Measurements from ENCODE around the gene NWD2. TPM values are rescaled to one million over a fixed set of nuclear protein-coding genes. Genes with fewer than 3 reads are reported as not detected.
A peak's percentile ranks its signal among the peaks of the same experiment; 100 is the strongest.

Gene NWD2
- total RNA-seq, 1 donor from 2014 or later: not detected

DNA sequence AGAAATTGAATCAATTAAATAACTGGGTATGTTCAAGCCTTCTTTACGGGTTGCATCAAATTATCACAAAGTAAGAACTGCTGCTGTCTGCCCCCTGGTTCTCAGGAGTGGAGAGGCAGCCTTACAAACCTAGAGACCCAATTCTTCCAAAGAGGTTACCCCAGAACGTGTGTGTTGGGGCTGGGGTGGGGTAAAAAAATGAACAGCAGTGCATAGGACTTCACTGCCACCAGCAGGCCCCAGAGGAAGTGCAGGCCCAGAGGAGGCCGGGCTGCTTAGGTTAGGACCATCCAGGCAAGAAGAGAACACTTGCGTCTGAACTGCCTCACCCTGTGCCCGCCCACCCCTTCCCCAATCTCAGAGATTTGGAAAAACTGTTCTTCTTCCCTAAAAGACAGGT is 1.5 kb upstream of the NWD2 start:
- Mint-ChIP-seq H3K27me3 (ENCODE audit: insufficient read depth) (peaks cover 31% of the 10 kb centered on the region), H3K9me3 (no peaks in the 10 kb centered on the region), H3K4me1 (ENCODE audit: low read depth) (no peaks in the 10 kb centered on the region), H3K36me3 (ENCODE audit: low read depth) (no peaks in the 10 kb centered on the region), H3K4me3 (no peak overlapping the region), H3K27ac (no peak overlapping the region)
- DNase-seq (ENCODE audit: low spot score): no peak
- intact Hi-C loops (cut with micrococcal nuclease): loop anchor here (5.0 kb wide), 1 partner anchor 891 kb away; no protein-coding TSS in a partner anchor

DNA sequence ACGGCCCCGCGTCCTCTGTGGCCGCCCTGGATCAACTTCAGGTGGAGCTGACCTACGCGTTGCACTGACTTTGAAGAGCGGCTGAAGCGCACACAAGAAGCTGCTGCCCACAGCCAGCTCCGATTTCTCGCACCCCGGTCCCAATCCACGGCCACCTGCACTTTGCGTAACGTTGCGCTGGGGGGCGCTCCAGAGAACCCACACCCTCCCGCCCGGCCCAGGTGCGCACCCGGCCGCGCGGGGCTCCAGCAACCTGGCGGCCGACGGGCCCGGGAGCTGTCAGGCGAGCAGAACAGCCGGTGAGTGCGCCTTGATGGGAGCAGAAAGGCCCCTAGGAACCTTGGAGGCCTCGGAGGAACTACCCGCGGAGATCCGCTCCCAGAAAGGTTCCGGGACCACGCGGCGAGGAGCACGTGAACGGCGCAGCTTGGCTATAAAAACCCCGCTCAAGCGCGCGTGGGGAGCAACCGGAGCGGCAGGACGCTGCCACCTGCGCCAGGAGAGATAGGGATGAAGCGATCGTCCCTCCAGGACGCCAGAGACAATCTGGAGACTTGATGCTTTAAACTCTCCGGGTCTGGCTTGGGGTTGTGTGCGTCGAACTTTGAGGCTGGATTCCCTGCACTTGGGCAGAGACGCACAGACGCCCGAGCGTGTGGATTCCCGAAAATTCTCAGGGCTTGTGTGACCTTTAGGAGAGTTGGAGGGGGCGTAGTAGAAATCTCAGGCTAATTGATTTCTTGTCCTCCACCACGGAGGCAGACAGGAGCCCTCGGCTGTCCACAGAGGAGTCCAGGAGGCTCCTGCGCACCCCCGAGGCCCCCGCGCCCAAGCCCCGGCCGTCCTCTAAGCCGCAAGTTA is 591 bp upstream of the NWD2 start:
- DNase-seq (ENCODE audit: low spot score): no peak
- Mint-ChIP-seq H3K4me3 (no peak overlapping the region), H3K4me1 (ENCODE audit: low read depth) (no peaks in the 10 kb centered on the region), H3K36me3 (ENCODE audit: low read depth) (no peaks in the 10 kb centered on the region), H3K27ac (no peak overlapping the region), H3K27me3 (ENCODE audit: insufficient read depth) (peaks cover 31% of the 10 kb centered on the region), H3K9me3 (no peaks in the 10 kb centered on the region)
- intact Hi-C loops (cut with micrococcal nuclease): loop anchor here (5.0 kb wide), 1 partner anchor 892 kb away; no protein-coding TSS in a partner anchor

DNA sequence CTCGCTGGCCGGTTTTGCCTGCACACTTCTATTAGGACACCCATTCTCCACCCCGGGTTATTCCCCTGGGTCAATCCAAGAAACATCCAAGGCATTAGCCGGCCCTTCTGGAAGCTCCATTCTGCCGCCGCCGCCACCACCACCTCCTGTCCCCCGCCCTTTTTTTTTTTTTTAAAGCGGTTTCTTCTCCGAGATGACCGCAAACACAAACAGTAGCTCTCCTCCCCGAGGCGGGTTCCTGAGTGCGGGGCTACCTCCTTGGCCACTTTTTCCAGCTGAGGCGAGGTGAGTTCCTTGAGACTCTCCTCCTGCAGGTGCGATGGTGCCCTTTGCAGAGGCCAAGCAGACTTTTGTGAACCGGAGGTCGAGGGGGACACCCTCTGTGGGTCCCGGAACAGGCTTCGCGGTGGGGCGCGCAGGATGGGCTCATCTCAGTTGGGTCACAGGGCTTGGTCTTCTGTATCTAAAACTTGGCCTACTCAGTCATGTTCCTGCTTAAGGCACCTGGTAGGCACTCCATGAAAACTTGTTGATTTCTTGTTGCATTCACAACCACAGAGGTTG is 930 bp downstream of the NWD2 start:
- H3K27ac Mint-ChIP-seq: peak overlapping the region; percentile 23
- peaks cover 31% of the 10 kb centered on the region for H3K27me3 Mint-ChIP-seq (ENCODE audit: insufficient read depth)
- no peaks in the 10 kb centered on the region for H3K9me3 Mint-ChIP-seq
- no peak for DNase-seq (ENCODE audit: low spot score)
- H3K4me1 Mint-ChIP-seq (ENCODE audit: low read depth): no peaks in the 10 kb centered on the region
- intact Hi-C loops (cut with micrococcal nuclease): no loop called here
- H3K4me3 Mint-ChIP-seq: no peak overlapping the region
- no peaks in the 10 kb centered on the region for H3K36me3 Mint-ChIP-seq (ENCODE audit: low read depth)

DNA sequence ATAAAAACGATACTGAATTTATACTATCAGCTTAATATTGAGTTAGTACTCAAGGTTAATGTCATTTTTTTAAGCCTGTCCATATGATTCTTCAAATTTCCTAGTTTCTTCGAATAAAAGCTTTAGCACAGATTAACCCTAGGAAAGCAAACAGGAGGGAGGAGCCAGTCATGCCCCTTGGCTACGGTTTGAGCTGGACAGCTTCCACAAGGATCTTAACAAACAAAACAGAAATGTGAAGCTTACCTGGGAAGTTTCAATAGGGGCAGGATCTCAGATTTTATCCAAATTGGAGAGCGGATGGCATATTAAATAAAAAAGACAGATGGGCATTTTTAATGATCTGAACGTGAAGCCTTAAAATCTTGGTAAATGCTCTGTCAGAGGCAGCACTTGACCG is 2.3 kb downstream of the NWD2 start:
- no peaks in the 10 kb centered on the region for H3K36me3 Mint-ChIP-seq (ENCODE audit: low read depth)
- no peak for DNase-seq (ENCODE audit: low spot score)
- H3K9me3 Mint-ChIP-seq: no peaks in the 10 kb centered on the region
- peaks cover 31% of the 10 kb centered on the region for H3K27me3 Mint-ChIP-seq (ENCODE audit: insufficient read depth)
- intact Hi-C loops (cut with micrococcal nuclease): no loop called here
- H3K4me3 Mint-ChIP-seq: no peak overlapping the region
- H3K27ac Mint-ChIP-seq: no peak overlapping the region
- H3K4me1 Mint-ChIP-seq (ENCODE audit: low read depth): no peaks in the 10 kb centered on the region

DNA sequence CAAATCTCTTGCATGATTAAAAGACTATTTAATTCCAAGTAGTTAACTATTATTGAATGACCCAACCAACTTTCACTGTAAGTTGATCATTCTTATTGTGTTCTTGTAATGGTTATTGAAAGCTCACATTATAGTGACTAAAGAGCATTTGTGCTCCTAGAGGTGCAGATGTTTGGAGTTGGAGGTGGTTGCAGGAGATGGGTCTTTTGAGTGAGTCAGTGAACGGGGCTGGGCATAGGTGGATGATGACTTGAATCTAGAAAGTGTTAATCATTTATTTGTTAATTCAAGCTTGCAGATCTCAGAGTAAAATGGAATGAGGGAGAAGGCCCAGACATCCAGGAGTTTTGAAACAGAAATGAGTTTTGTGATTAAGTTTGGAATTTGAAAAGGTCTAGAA is 13.7 kb downstream of the NWD2 start:
- Mint-ChIP-seq H3K9me3 (no peaks in the 10 kb centered on the region), H3K4me1 (ENCODE audit: low read depth) (no peaks in the 10 kb centered on the region), H3K36me3 (ENCODE audit: low read depth) (no peaks in the 10 kb centered on the region), H3K4me3 (no peak overlapping the region), H3K27ac (no peak overlapping the region), H3K27me3 (ENCODE audit: insufficient read depth) (peaks cover 6% of the 10 kb centered on the region)
- DNase-seq (ENCODE audit: low spot score): no peak
- intact Hi-C loops (cut with micrococcal nuclease): no loop called here

DNA sequence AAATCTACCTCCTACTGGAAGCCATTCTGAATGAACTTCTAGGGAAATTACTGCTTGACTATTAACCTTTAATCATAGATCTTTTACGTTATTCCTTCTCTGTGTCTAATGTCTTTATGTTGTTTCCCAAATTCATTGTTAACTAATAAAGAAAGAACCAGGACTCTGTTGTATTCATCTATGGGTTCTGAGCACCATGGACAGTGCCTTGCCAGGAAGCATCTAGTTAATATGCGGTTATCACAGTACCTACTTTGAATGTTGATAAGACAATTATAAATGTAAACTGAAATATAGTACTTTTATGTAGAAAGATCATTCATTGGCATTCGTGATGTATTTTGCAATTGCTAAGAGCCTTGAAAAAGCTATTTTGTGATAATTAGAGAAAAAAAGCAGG is 23.8 kb downstream of the NWD2 start:
- Mint-ChIP-seq H3K4me3 (no peak overlapping the region), H3K36me3 (ENCODE audit: low read depth) (no peaks in the 10 kb centered on the region), H3K9me3 (no peaks in the 10 kb centered on the region), H3K4me1 (ENCODE audit: low read depth) (no peaks in the 10 kb centered on the region), H3K27ac (no peak overlapping the region), H3K27me3 (ENCODE audit: insufficient read depth) (no peaks in the 10 kb centered on the region)
- intact Hi-C loops (cut with micrococcal nuclease): no loop called here
- DNase-seq (ENCODE audit: low spot score): no peak

DNA sequence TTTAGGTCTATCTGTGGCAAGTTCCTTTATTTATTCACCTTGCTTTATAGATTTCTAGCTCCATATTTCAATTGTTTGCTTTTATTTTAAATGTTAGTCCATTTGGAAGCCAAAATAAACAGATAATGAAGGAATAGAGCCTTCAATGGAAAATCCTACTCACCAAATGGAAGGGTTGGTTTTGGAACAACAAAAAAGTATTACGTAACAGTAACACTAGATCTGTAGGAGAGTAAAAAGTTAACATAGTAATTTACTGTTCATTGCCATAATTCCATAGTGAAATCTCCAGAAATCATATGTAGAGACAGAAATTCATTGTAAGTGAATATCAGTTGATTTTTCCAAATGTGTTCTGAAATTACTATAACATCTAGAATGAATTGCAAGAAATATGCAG is 34.6 kb downstream of the NWD2 start:
- H3K4me3 Mint-ChIP-seq: no peak overlapping the region
- no peak for DNase-seq (ENCODE audit: low spot score)
- peaks cover 10% of the 10 kb centered on the region for H3K9me3 Mint-ChIP-seq
- H3K27ac Mint-ChIP-seq: no peak overlapping the region
- no peaks in the 10 kb centered on the region for H3K27me3 Mint-ChIP-seq (ENCODE audit: insufficient read depth)
- intact Hi-C loops (cut with micrococcal nuclease): no loop called here
- no peaks in the 10 kb centered on the region for H3K36me3 Mint-ChIP-seq (ENCODE audit: low read depth)
- H3K4me1 Mint-ChIP-seq (ENCODE audit: low read depth): no peaks in the 10 kb centered on the region

DNA sequence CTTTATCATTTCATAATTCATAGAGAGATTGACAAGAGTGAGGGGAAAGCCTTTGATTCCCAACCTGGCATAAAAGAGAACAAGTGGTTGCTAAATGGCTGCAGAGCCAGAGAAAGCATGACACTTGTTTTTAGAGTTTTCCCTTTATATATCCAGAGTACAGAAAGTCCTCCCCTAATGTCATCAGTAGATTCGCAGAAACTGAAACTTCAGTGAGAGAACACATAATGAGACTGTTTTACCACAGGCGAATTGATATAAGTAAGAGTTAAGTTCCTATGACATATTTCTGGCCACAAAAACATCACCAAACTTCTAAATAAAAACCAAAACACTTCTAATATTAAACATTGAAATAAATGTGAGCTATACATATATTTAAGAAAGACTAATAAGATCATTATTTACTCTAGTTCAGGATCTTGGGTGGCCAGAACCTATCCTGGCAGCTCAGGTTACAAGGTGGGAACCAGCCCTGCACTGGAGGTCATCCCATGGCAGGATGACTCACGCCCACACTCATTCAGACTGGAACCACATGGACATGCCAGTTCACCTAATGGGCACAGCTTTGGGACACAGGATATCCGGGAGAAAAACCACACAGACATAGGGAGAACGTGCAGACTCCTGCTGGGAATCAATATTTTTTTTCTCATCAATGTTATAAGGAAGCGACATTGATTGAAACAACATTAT is 35.5 kb downstream of the NWD2 start:
- intact Hi-C loops (cut with micrococcal nuclease): no loop called here
- no peak for DNase-seq (ENCODE audit: low spot score)
- no peak overlapping the region for H3K4me3 Mint-ChIP-seq
- no peak overlapping the region for H3K27ac Mint-ChIP-seq
- H3K9me3 Mint-ChIP-seq: peaks cover 10% of the 10 kb centered on the region
- no peaks in the 10 kb centered on the region for H3K4me1 Mint-ChIP-seq (ENCODE audit: low read depth)
- H3K36me3 Mint-ChIP-seq (ENCODE audit: low read depth): no peaks in the 10 kb centered on the region
- no peaks in the 10 kb centered on the region for H3K27me3 Mint-ChIP-seq (ENCODE audit: insufficient read depth)

DNA sequence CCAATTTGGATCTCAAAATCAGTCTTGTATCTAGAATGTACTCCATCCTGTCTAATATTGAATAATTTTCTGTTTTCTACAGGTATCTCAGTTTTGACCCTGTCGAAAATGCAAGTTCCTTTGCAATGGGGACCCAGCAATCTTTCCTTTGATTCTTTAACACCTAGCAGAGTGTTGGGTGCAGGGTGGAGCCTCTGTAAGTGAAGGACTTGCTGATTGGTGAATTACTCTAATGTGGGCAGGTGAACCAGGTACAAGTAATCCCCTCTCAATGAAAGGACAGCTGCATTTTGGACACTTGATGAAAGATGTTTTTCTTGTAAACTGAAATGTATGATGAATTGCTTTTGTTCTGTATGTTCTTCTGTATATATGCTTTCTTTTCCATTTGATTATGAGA is 54.9 kb downstream of the NWD2 start:
- DNase-seq (ENCODE audit: low spot score): no peak
- intact Hi-C loops (cut with micrococcal nuclease): no loop called here
- Mint-ChIP-seq H3K36me3 (ENCODE audit: low read depth) (no peaks in the 10 kb centered on the region), H3K4me3 (no peak overlapping the region), H3K9me3 (no peaks in the 10 kb centered on the region), H3K4me1 (ENCODE audit: low read depth) (no peaks in the 10 kb centered on the region), H3K27ac (no peak overlapping the region), H3K27me3 (ENCODE audit: insufficient read depth) (no peaks in the 10 kb centered on the region)

DNA sequence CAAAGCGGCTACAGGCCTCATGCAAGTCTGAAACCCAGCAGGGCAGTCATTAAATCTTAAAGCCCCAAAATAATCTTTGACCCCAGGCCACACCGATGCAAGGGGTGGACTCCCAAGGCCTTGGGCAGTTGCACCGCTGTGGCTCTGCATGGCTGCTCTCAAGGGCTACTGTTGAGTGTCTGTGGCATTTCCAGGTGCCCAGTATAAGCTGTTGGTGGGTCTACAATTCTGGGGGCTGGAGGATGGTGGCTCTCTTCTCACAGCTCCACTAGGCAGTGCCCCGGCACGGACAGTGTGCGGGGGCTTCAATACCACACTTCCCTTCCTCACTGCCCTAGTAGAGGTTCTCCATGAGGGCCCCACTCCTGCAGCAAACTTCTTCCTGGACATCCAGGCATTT is 60.1 kb downstream of the NWD2 start:
- intact Hi-C loops (cut with micrococcal nuclease): no loop called here
- no peak overlapping the region for H3K4me3 Mint-ChIP-seq
- no peak for DNase-seq (ENCODE audit: low spot score)
- no peaks in the 10 kb centered on the region for H3K36me3 Mint-ChIP-seq (ENCODE audit: low read depth)
- H3K4me1 Mint-ChIP-seq (ENCODE audit: low read depth): no peaks in the 10 kb centered on the region
- no peaks in the 10 kb centered on the region for H3K9me3 Mint-ChIP-seq
- H3K27ac Mint-ChIP-seq: no peak overlapping the region
- no peaks in the 10 kb centered on the region for H3K27me3 Mint-ChIP-seq (ENCODE audit: insufficient read depth)

DNA sequence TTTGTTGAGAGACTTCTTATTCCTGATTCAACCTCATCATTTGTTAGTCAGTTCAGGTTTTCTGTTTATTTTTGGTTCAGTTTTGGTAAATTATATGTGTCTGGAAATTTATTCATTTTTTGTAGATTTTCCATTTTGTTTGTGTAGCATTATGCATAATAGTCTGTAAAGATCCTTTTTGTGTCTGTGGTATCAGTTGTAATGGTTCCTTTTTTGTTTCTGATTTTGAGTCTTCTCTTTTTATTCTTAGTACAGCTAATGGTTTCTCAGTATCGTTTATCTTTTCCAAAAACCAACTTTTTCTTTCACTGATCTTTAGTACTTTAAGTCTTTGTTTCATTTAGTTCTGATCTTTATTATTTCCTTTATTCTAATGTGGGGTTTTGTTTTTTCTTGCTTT is 61.4 kb downstream of the NWD2 start:
- H3K27me3 Mint-ChIP-seq (ENCODE audit: insufficient read depth): no peaks in the 10 kb centered on the region
- H3K27ac Mint-ChIP-seq: no peak overlapping the region
- H3K4me3 Mint-ChIP-seq: no peak overlapping the region
- H3K4me1 Mint-ChIP-seq (ENCODE audit: low read depth): no peaks in the 10 kb centered on the region
- no peak for DNase-seq (ENCODE audit: low spot score)
- intact Hi-C loops (cut with micrococcal nuclease): no loop called here
- H3K9me3 Mint-ChIP-seq: no peaks in the 10 kb centered on the region
- H3K36me3 Mint-ChIP-seq (ENCODE audit: low read depth): no peaks in the 10 kb centered on the region

DNA sequence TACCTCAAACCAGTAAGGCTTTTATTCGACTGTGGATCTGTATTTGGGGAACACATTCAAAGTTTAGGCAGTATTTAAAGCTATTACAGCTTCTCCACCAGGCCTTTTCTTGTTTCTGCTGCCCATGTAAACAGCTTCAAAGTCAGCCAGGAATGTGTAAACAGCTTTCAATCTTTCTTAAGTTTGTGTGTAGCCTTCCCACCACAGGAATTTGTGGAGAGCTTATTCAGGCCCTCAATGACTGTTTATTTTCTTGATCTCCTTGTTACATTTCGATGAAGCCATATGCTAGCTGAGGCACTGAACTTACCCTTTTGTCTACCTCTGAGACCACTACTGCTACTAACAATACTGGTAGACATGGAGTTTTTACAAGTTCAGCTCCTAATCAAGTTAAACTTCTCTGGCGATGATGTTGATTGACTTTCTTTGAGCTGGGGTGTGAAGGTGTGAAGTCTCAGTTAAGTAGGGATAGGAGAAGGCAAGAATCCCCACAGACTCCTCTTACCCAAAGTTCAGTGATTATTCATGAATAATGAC is 72.6 kb downstream of the NWD2 start:
- H3K4me1 Mint-ChIP-seq (ENCODE audit: low read depth): no peaks in the 10 kb centered on the region
- H3K27me3 Mint-ChIP-seq (ENCODE audit: insufficient read depth): peaks cover 2% of the 10 kb centered on the region

More for the DNA sequence above, 72.6 kb downstream of the NWD2 start:
- no peaks in the 10 kb centered on the region for H3K9me3 Mint-ChIP-seq
- intact Hi-C loops (cut with micrococcal nuclease): no loop called here
- H3K27ac Mint-ChIP-seq: no peak overlapping the region
- DNase-seq (ENCODE audit: low spot score): no peak
- no peaks in the 10 kb centered on the region for H3K36me3 Mint-ChIP-seq (ENCODE audit: low read depth)
- no peak overlapping the region for H3K4me3 Mint-ChIP-seq

All from activated T-helper 1 cell treated with anti-CD3 and anti-CD28 coated beads, Interleukin-12 subunit alpha, Interleukin-12 subunit beta, Interleukin-2, Interleukin-4 antibody, amounts not matched to agents 30 ng/mL and 10 ng/mL and 1 ng/mL, durations not matched to agents 14 hours and 24 hours and 36 hours (primary cell).